B cell (primary cell): ENCODE results near the gene SLC1A4. TPM values are rescaled to one million over a fixed set of nuclear protein-coding genes. Genes with fewer than 3 reads are reported as not detected.

Experiments
- ATAC-seq: fragments of 200-7000 bp; cut with Tn5 transposase; one replicate; pipeline ENCODE4 v1.10.0; 2021; ENCODE audit warnings: low read depth, mild to moderate bottlenecking, moderate number of reproducible peaks, moderate library complexity
- CTCF ChIA-PET: fragments of 350-600 bp; sonication (Branson Sonifier 250); formaldehyde crosslinking; loops from one replicate; lab custom pipeline; 2021; ENCODE audit warnings: antibody characterized with exemption, inconsistent platforms; lab: Charles Lee
- POLR2A ChIA-PET: fragments of 350-600 bp; sonication (Branson Sonifier 250); formaldehyde crosslinking; loops from one replicate; lab custom pipeline; 2021; ENCODE audit warnings: antibody characterized with exemption; lab: Charles Lee
- DNase-seq: peaks from one replicate; pipeline ENCODE4 v3.0.0; 2013
- H2AFZ ChIP-seq: 2 replicates; pipeline ENCODE4 v1.6.1; 2012; ENCODE audit warnings: mild to moderate bottlenecking, low read depth, low read length; ENCODE audit not compliant: insufficient read depth, poor library complexity, severe bottlenecking
- H3K27ac ChIP-seq, 2 donors: 1 replicate in 1 of 2; 2 replicates in 1 of 2; pipeline ENCODE4 v1.5.1; 2012 to 2013; ENCODE audit warnings: low read length in 2 of 2, mild to moderate bottlenecking in 2 of 2, moderate library complexity in 1 of 2
- H3K27me3 ChIP-seq, 4 experiments: fragments of 200-600 bp in 1 of 4; sonication (generic) in 1 of 4; replicated peaks in 1 of 4; 1 replicate in 2 of 4; 2 replicates in 2 of 4; pipeline versions ENCODE4 v1.6.1 to v1.7.0; 2013 to 2016; ENCODE audit warnings: low read length in 3 of 4, mild to moderate bottlenecking in 2 of 4, mixed read lengths in 1 of 4, moderate library complexity in 1 of 4; ENCODE audit not compliant: insufficient read depth in 4 of 4, control insufficient read depth in 3 of 4; ENCODE audit errors: control extremely low read depth in 1 of 4
- H3K36me3 ChIP-seq, 2 experiments: replicated peaks in 1 of 2; 1 replicate in 1 of 2; 2 replicates in 1 of 2; pipeline versions ENCODE4 v1.6.1 to v1.7.1; 2013; ENCODE audit warnings: low read length in 1 of 2; ENCODE audit not compliant: insufficient read depth in 2 of 2, control insufficient read depth in 1 of 2; ENCODE audit errors: control extremely low read depth in 1 of 2, extremely low read depth in 1 of 2
- H3K4me1 ChIP-seq, 2 donors: fragments of 200-600 bp in 1 of 2; sonication (generic) in 1 of 2; 1 replicate in 1 of 2; 2 replicates in 1 of 2; pipeline versions ENCODE4 v1.5.1 to v1.6.1; 2013 to 2017; ENCODE audit warnings: low read length in 2 of 2; ENCODE audit not compliant: control insufficient read depth in 2 of 2, insufficient read depth in 2 of 2
- H3K4me2 ChIP-seq: replicated peaks from 2 replicates; pipeline ENCODE3; 2012; ENCODE audit warnings: mild to moderate bottlenecking, low read depth, low read length; ENCODE audit not compliant: poor library complexity, severe bottlenecking
- H3K4me3 ChIP-seq, 5 experiments: fragments of 200-600 bp in 1 of 5; sonication (generic) in 1 of 5; 1 replicate in 3 of 5; 2 replicates in 2 of 5; pipeline versions ENCODE4 v1.5.1 to v1.7.0; 2011 to 2016; ENCODE audit warnings: low read length in 4 of 5, mild to moderate bottlenecking in 4 of 5, low read depth in 2 of 5, control low read depth in 1 of 5, moderate library complexity in 1 of 5; ENCODE audit not compliant: insufficient read depth in 1 of 5; ENCODE audit errors: control extremely low read depth in 1 of 5, extremely low read depth in 1 of 5
- H3K79me2 ChIP-seq: fragments of 200-600 bp; sonication (generic); one replicate; pipeline ENCODE4 v1.6.0; 2016; ENCODE audit warnings: low read length; ENCODE audit not compliant: control insufficient read depth, insufficient read depth
- H3K9ac ChIP-seq: fragments of 200-600 bp; sonication (generic); 2 replicates; pipeline ENCODE4 v1.6.1; 2017; ENCODE audit warnings: mild to moderate bottlenecking, low read length, moderate library complexity
- H3K9me3 ChIP-seq, 3 donors: one replicate each; pipeline versions ENCODE4 v1.6.1 to v1.7.1; 2013; ENCODE audit warnings: low read length in 2 of 3; ENCODE audit not compliant: control insufficient read depth in 2 of 3, insufficient read depth in 1 of 3; ENCODE audit errors: control extremely low read depth in 1 of 3
- H4K20me1 ChIP-seq: 2 replicates; pipeline ENCODE4 v1.6.0; 2012; ENCODE audit warnings: mild to moderate bottlenecking, low read length; ENCODE audit not compliant: insufficient read depth, control insufficient read depth, poor library complexity, severe bottlenecking
- H3K27ac Mint-ChIP-seq: one replicate; pipeline ENCODE4 v1.8.0; 2021; ENCODE audit warnings: mixed read lengths
- H3K27me3 Mint-ChIP-seq: one replicate; pipeline ENCODE4 v1.8.0; 2021; ENCODE audit warnings: mixed read lengths
- H3K4me1 Mint-ChIP-seq: one replicate; pipeline ENCODE4 v1.8.0; 2021; ENCODE audit warnings: mixed read lengths
- H3K4me3 Mint-ChIP-seq: one replicate; pipeline ENCODE4 v1.8.0; 2021; ENCODE audit warnings: mixed read lengths
- H3K9me3 Mint-ChIP-seq: one replicate; pipeline ENCODE4 v1.8.0; 2022; ENCODE audit warnings: mixed read lengths; ENCODE audit not compliant: insufficient read depth
- CTCF ChIP-seq: fragments of 200-600 bp; IDR thresholded peaks from one replicate; pipeline ENCODE4 v1.8.0; 2022; ENCODE audit warnings: antibody characterized with exemption, mild to moderate bottlenecking
- EZH2 ChIP-seq: IDR thresholded peaks from 2 replicates; pipeline ENCODE4 v1.6.1; 2012; ENCODE audit warnings: borderline replicate concordance, low read depth, mild to moderate bottlenecking, moderate library complexity, low read length; ENCODE audit not compliant: insufficient read depth, poor library complexity, severe bottlenecking
- WGBS: methylation state at CpG from one replicate; pipeline ENCODE4 v1.1.5; 2013; ENCODE audit warnings: missing lambda C conversion rate; ENCODE audit not compliant: insufficient coverage; 5-methylcytosine and 5-hydroxymethylcytosine counted together
- intact Hi-C: fragments of 100-400 bp; cut with micrococcal nuclease; formaldehyde crosslinking; loops from one replicate; pipeline ENCODE4 v1.10.0; 2022
- polyA plus RNA-seq: library from polyadenylated mRNA; depleted of rRNA; stranded (reverse); fragments of >200 nt; gene quantifications from 2 replicates; pipeline ENCODE4 v1.2.3, GENCODE V29; 2012
- total RNA-seq, 2 donors: library from RNA; stranded (reverse); fragments of 120-200 nt in 1 of 2; gene quantifications; 1 replicate in 1 of 2; 2 replicates in 1 of 2; pipeline versions ENCODE4 v1.2.3 to v1.2.4, GENCODE V29; 2013 to 2022

SLC1A4 gene
- total and polyA plus RNA-seq, 2 donors (not counting 1 experiment from before 2014, with no cell fraction given), result 1.7 to 15.7 TPM

DNA sequence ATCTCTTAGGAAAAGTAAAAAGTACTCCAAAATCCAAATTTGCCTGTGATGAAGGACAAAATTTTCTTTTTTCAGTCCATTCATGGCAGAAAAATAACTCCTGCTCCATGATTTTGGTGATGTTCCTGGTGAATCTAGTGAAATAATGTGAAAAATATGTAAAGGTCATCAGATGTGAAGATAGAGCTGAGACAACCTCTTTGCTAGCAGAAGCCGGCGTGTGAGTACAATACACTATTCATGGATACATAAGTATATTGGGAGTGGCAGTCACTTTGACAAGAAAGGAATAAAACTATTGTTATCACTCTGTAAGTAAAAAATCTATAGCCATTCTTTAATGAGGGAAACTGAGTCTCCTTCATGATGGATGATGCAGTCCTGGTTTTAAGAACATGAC is 6.3 kb upstream of the SLC1A4 start:
- no peaks in the 10 kb centered on the region for H3K36me3 ChIP-seq
- no peak overlapping the region for H3K27ac Mint-ChIP-seq
- WGBS, result no CpG with 5 or more reads among the region's 2 CpGs
- H3K27me3 ChIP-seq, result no peaks in the 10 kb centered on the region
- no peak overlapping the region for H3K9ac ChIP-seq
- no peaks in the 10 kb centered on the region for H3K79me2 ChIP-seq
- H3K4me3 ChIP-seq, result no peak overlapping the region
- H4K20me1 ChIP-seq, result no peaks in the 10 kb centered on the region
- H3K27me3 Mint-ChIP-seq, result no peaks in the 10 kb centered on the region
- intact Hi-C loops, result no loop called here
- no peak overlapping the region for H2AFZ ChIP-seq
- H3K4me1 ChIP-seq, result peaks cover 3 to 4% of the 10 kb centered on the region in 2 donors
- peaks cover 0 to 1% (median 0%) of the 10 kb centered on the region in 3 donors for H3K9me3 ChIP-seq
- no peak for ATAC-seq
- POLR2A ChIA-PET, result interaction anchor here (0.6 kb wide), 1 partner anchor 50 kb away, joined by 7 read pairs; no protein-coding TSS in a partner anchor
- H3K4me2 ChIP-seq, result no peak overlapping the region
- DNase-seq, result no peak
- no peak overlapping the region for H3K27ac ChIP-seq
- TF ChIP-seq CTCF (no peak), EZH2 (no peak)
- CTCF ChIA-PET, result no interaction called here
- H3K4me1 Mint-ChIP-seq, result peaks cover 17% of the 10 kb centered on the region
- H3K9me3 Mint-ChIP-seq, result no peaks in the 10 kb centered on the region
- no peak overlapping the region for H3K4me3 Mint-ChIP-seq

GRCh38 chr2:64985447-64985846 is 3.8 kb upstream of the SLC1A4 start:
- peaks cover 10 to 17% of the 10 kb centered on the region in 2 donors for H3K4me1 ChIP-seq
- no peaks in the 10 kb centered on the region for H3K27me3 Mint-ChIP-seq
- H3K27me3 ChIP-seq, result no peaks in the 10 kb centered on the region
- DNase-seq (no peak), ATAC-seq (no peak)
- H3K27ac ChIP-seq, result no peak overlapping the region
- ChIA-PET POLR2A (no interaction called here), CTCF (no interaction called here)
- TF ChIP-seq CTCF, result no peak
- TF ChIP-seq EZH2, result no peak
- H3K9me3 Mint-ChIP-seq, result no peaks in the 10 kb centered on the region
- no peaks in the 10 kb centered on the region for H4K20me1 ChIP-seq
- WGBS, result 87% methylated on average over 4 of the region's 7 CpGs
- H3K4me3 Mint-ChIP-seq, result no peak overlapping the region
- H3K9ac ChIP-seq, result no peak overlapping the region
- H3K4me2 ChIP-seq, result no peak overlapping the region
- H2AFZ ChIP-seq, result no peak overlapping the region
- H3K27ac Mint-ChIP-seq, result no peak overlapping the region
- H3K79me2 ChIP-seq, result peaks cover 11% of the 10 kb centered on the region
- no peak overlapping the region for H3K4me3 ChIP-seq
- H3K9me3 ChIP-seq, result peaks cover 0 to 1% (median 0%) of the 10 kb centered on the region in 3 donors
- no peaks in the 10 kb centered on the region for H3K36me3 ChIP-seq
- intact Hi-C loops, result no loop called here
- H3K4me1 Mint-ChIP-seq, result peaks cover 22% of the 10 kb centered on the region
